ENCODE data around the gene NOVA2. TPM values are rescaled to one million over a fixed set of nuclear protein-coding genes. Genes with fewer than 3 reads are reported as not detected.
A peak's percentile ranks its signal among the peaks of the same experiment; 100 is the strongest.

The NOVA2 gene
- total and polyA plus RNA-seq, 2 donors (not counting 1 experiment from before 2014, with no cell fraction given) = not detected

DNA sequence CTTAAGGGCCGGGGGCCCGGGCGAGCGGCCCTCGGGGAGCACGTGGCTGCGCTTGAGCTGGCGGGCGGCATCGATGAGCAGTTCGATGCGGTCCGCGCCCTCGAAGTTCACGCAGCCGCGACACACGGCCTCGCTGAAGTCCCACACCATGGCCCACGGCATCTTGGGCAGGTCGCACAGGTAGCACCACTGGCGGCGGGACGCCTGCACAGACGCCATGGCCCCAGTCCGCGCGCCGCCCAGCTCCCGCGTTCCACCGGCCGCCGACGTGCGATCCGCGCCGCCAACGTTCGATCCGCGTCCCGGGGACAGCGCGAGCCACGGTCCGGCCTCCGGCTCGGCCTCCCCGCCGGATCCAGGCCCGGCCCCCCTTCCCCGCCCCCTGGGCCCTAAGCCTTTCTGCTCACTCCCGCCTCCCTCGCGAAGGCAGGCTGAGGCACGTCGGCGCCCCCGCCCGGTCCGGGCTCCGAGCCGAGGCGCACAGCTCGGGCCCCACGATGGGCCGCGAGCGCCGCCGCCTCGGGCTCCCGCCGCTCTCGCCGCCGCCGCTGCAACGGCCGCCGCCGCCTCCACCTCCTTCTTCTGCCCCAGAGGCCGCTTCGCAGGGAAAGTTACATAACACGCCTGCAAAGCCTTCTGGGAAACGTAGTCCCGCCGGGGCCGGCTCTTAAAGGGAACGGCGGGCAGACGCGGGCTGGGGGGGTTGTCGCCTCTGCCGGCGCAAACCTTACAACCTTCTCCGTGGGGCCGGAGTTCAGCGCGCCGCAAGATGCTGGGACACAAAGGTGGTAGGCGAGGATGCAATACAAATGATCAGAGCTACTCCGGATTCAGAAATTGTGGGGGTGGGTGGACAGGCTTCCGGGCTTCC, 87.9 kb downstream of the NOVA2 start, which contains the start of gene IRF2BP1:
Gene IRF2BP1, minus strand, starts transcription at position 586 of the 871 bp plus-strand sequence. Its CDS starts 367 bp downstream, at position 219.
- TF ChIP-seq CTCF (IDR thresholded peaks at IDR 0.05) = no peak
- no peak for TF ChIP-seq EZH2 (IDR thresholded peaks at IDR 0.05; ENCODE audit: borderline replicate concordance, insufficient read depth, low read depth, low read length, poor library complexity, severe bottlenecking)
- Histone ChIP-seq H3K27ac (ENCODE audit: low read length in 2 of 2) (peak within 1 kb of the TSS; percentile 83 to 90), H4K20me1 (ENCODE audit: control insufficient read depth, insufficient read depth, low read length, poor library complexity, severe bottlenecking) (peaks cover 39% of the 10 kb centered on the region), H2AFZ (ENCODE audit: insufficient read depth, low read depth, low read length, poor library complexity, severe bottlenecking) (peak within 1 kb of the TSS; percentile 90), H3K4me3 (ENCODE audit: control extremely low read depth in 1 of 5, extremely low read depth in 1 of 5, insufficient read depth in 1 of 5, low read depth in 2 of 5, low read length in 4 of 5) (peak within 1 kb of the TSS; percentile 68 to 86 (median 78)), H3K36me3 (replicated peaks in 1 of 2; ENCODE audit: control extremely low read depth in 1 of 2, control insufficient read depth in 1 of 2, extremely low read depth in 1 of 2, insufficient read depth in 2 of 2, low read length in 1 of 2) (peaks cover 0 to 5% of the 10 kb centered on the region in 2 experiments), H3K27me3 (replicated peaks in 1 of 4; ENCODE audit: control extremely low read depth in 1 of 4, control insufficient read depth in 3 of 4, insufficient read depth in 4 of 4, low read length in 3 of 4) (no peaks in the 10 kb centered on the region), H3K9me3 (ENCODE audit: control extremely low read depth in 1 of 3, control insufficient read depth in 2 of 3, insufficient read depth in 1 of 3, low read length in 2 of 3) (peaks cover 0 to 2% (median 0%) of the 10 kb centered on the region in 3 donors), H3K9ac (ENCODE audit: low read length) (peak within 1 kb of the TSS; percentile 74), H3K4me1 (ENCODE audit: control insufficient read depth in 2 of 2, insufficient read depth in 2 of 2, low read length in 2 of 2) (peaks cover 24 to 39% of the 10 kb centered on the region in 2 donors), H3K4me2 (replicated peaks; ENCODE audit: low read depth, low read length, poor library complexity, severe bottlenecking) (peak within 1 kb of the TSS; percentile 97), H3K79me2 (ENCODE audit: control insufficient read depth, insufficient read depth, low read length) (peaks cover 29% of the 10 kb centered on the region)
- no peaks in the 10 kb centered on the region for H3K27me3 Mint-ChIP-seq
- no peaks in the 10 kb centered on the region for H3K9me3 Mint-ChIP-seq (ENCODE audit: insufficient read depth)
- H3K4me1 Mint-ChIP-seq = peaks cover 28% of the 10 kb centered on the region
- ChIA-PET POLR2A (interaction anchor here (1.0 to 2.9 kb wide), 5 partner anchors 17 to 1385 kb away, joined by 4 to 33 read pairs (median 5); partner anchors contain the start of genes MYPOP, SIX5, SYMPK and ZNF180), CTCF (interaction anchor here (0.6 to 3.4 kb wide), 9 partner anchors 16 to 836 kb away, joined by 3 to 24 read pairs (median 3); partner anchors contain the start of genes FOXA3, QPCTL and SYMPK)
- H3K4me3 Mint-ChIP-seq = peak within 1 kb of the TSS; percentile 95
- under 1% methylated on average over 106 of the region's 107 CpGs for WGBS (ENCODE audit: insufficient coverage)
- DNase-seq (peak; percentile 95), ATAC-seq (ENCODE audit: low read depth) (peak; percentile 74)
- intact Hi-C loops (cut with micrococcal nuclease) = loop anchor here (1.0 to 5.0 kb wide), 7 partner anchors 17 to 378 kb away; partner anchors contain the start of genes CCDC61, MYPOP, OPA3 and SIX5
- H3K27ac Mint-ChIP-seq = peak within 1 kb of the TSS; percentile 94

Data from B cell (primary cell).